GM21825 (cell line): ENCODE results near the gene TDRD12.
"Not testable (repeated sequence)": the region's sequence is repeated elsewhere in the genome, so short reads cannot be mapped to it uniquely, and the experiment has no call there.

Experiments used
- ATAC-seq: cut with Tn5 transposase; IDR thresholded peaks from one replicate; pipeline ENCODE4 v1.9.1; 2021; ENCODE audit warnings: mild to moderate bottlenecking, moderate library complexity; ENCODE audit not compliant: unreplicated experiment

The TDRD12 gene

DNA sequence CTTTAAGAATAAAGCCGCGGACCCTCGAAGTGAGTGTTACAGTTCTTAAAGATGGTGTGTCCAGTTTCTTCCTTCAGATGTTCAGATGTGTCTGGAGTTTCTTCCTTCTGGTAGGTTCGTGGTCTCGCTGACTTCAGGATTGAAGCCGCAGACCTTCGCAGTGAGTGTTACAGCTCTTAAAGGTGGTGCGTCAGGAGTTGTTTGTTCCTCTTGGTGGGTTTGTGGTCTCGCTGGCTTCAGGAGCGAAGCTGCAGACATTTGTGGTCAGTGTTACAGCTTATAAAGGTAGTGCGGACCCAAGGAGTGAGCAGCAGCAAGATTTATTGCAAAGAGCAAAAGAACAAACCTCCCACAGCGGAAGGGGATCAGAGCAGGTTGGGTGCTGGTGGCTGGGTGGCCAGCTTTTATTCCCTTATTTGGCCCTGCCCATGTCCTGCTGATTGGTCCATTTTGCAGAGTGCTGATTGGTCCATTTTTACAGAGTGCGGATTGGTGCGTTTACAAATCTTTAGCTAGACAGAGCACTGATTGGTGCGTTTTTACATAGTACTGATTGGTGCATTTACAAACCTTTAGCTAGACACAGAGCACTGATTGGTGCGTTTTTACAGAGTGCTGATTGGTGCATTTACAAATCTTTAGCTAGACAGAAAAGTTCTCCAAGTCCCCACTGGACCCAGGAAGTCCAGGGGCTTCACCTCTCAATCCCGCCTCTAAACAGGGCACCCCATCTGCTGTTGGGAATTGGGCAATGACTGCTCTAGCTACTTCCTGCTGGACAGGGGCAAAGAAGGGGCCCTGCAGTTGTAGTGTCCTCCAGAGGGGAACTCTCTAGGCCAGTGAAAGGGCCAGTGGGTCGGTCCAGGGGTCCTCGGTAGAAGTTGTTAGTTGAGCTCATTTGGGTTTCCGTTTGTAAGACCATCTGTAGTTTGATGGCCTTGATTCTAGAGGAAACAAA lies 26.1 kb upstream of the TDRD12 start:
- ATAC-seq: not testable (repeated sequence)

- not testable (repeated sequence) for ATAC-seq
Measured at GRCh38 chr19:32694316-32694715, 25.3 kb upstream of the TDRD12 start.

DNA sequence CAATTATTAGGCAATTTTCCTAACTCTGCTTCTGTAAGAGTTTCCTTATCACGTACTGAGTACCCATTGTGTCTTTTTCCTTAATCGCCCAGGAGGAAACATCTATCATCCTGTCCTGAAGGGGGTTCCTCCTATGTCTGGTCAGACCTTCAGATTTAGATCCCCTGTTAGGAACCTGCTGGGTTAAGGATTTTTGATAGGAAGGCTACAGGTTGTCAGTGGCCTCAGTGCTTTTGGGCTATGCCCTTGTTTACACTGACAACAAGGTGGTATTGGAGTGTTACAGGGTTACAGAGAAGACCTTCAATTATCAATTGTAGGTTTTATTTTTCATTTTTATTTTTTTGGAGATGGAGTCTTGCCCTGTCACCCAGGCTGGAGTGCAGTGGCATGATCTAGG lies 24.7 kb upstream of the TDRD12 start:
- ATAC-seq: not testable (repeated sequence)

DNA sequence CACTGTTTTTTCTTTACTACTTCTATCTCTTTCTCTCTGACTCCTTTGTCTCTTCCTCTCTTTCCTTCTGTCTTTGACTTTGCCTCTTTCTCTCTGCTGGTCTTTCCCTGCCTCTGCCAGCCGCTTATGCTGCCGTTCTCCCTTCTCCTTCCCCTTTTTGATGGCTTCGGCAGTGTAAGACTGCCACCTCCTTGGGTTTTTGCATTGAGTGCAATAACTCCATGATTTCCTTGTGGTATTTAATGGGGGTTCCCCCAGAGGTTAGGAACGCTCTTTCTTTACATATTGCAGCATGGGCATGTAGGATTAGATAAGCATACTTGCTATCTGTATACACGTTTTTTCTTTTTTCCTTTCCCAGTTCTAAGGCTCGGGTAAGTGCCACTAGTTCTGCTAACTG lies 24.1 kb upstream of the TDRD12 start:
- not testable (repeated sequence) for ATAC-seq

DNA sequence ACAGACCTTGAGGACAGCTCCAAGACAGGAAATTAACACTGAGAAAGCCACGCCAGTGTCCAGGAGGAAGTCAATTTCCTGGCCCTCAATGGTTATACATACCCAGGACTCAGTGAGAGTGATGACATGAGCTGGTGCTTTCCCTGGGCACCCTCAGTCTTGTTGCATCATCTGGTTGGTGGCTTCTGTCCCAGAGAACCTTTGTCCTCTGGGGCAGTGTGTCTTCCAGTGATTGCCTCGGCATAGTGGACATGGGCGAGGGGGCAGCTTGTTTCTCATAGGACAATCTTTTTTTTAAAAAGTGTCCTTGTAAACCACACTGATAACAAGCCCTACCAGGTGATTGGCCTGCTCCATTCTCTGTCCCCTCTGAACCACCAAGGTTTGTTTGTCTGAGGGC lies 22.8 kb upstream of the TDRD12 start:
- not testable (repeated sequence) for ATAC-seq

DNA sequence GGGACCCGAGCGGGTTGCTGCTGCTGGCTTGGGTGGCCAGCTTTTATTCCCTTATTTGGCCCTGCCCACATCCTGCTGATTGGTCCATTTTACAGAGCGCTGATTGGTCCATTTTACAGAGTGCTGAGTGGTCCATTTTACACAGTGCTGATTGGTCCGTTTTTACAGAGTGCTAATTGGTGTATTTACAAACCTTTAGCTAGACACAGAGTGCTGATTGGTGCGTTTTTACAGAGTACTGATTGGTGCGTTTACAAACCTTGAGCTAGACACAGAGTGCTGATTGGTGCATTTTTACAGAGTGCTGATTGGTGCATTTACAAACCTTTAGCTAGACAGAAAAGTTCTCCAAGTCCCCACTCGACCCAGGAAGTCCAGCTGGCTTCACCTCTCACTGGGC lies 19.4 kb upstream of the TDRD12 start:
- not testable (repeated sequence) for ATAC-seq

GRCh38 chr19:32702010-32702409 lies 17.6 kb upstream of the TDRD12 start:
- ATAC-seq: no peak

DNA sequence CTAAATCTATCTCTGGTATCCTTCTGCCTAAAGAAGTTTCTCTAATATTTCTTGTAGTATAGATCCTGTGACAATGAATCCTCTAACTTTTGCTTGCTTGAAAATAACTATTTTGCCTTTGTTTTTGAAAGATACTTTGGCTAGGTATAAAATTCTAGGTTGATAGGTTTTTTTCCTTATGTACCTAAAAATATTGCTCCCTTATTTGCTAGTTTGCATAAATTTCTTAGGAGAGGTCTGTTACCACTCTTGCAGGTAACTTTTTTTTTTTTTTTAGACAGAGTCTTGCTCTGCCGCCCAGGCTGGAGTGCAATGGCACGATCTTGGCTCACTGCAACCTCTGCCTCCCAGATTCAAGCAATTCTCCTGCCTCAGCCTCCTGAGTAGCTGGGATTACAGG lies 15.6 kb upstream of the TDRD12 start:
- not testable (repeated sequence) for ATAC-seq

DNA sequence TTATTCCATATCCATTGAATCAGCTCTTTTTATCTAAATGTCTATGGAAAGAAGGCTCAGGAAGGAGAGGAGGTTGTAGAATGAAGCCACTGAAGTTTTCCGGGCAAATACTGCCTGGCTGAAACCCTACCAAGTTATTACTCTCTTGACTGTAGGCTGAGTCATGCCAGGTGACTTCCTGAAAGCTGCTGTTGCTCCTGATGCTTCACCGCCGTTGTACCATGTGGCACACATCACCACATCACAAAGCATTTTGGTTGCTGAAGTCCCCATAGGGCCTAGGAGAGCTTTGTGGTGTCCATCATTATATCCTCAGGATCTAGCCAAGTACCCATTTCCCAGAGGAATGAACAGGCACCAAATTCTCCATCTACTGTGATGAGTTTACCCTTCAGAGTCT lies 11.1 kb upstream of the TDRD12 start:
- ATAC-seq: no peak

GRCh38 chr19:32709032-32709431 lies 10.5 kb upstream of the TDRD12 start:
- ATAC-seq: no peak

GRCh38 chr19:32711747-32712146 lies 7.8 kb upstream of the TDRD12 start:
- no peak for ATAC-seq

GRCh38 chr19:32716203-32716602 lies 3.4 kb upstream of the TDRD12 start:
- not testable (repeated sequence) for ATAC-seq

DNA sequence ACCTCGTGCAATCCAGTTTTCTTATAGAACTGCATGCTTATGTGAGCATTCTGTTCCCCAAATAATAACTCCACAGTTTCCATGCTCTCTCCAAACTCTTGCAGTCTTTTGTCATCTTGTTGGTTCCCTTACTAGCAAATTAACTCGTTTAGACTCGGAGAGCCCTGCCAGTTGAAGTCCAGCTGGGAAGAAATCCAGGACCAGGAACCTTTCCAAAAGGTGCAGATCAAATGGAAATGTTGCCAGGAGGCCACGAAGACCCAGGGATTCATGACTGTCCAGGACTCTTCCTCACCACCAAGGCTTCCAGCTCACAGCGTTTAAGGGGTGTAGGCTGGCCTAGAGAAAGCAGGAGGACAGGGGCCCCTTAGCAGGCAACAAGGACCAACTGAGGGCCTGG lies 2.1 kb upstream of the TDRD12 start:
- no peak for ATAC-seq

DNA sequence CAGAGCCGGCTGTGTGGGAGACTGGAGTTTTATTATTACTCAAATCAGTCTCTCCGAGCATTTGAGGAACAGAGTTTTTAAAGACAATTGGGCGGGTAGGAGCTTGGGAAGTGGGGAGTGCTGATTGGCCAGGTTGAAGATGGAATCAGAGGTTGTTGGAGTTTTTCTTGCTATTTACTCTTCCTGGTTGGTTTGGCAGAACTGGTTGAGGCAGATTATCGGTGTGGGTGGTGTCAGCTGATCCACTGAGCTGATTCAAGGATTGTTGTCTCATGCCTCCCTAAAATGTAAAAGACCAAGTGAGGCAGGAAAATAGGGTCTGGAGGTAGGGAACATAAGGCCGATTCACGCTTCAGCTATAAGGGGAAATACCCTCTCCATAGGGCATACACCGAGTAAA lies 1.3 kb upstream of the TDRD12 start:
- no peak for ATAC-seq

GRCh38 chr19:32720216-32720935 lies 809 bp downstream of the TDRD12 start:
- ATAC-seq: no peak

DNA sequence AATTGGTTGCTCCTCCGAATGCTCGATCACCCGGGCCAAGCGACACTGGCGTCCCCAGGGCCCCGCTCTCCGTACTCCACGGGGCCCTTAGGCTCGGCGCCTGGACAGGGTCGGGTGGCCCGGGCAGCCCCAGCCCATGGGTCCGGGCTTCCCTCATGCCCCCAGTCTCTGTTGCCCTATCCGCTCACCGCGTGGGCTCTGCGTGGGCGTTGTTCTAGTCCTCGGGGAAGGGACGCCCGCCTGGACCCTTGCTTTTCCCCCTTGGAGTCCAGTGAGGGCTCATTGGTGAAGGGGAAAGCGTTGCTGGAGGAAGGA lies 1.3 kb downstream of the TDRD12 start:
- no peak for ATAC-seq

- no peak for ATAC-seq
Measured at GRCh38 chr19:32735936-32736335, 16.4 kb downstream of the TDRD12 start.

- ATAC-seq: no peak
Measured at GRCh38 chr19:32743021-32743420, 23.5 kb downstream of the TDRD12 start.

DNA sequence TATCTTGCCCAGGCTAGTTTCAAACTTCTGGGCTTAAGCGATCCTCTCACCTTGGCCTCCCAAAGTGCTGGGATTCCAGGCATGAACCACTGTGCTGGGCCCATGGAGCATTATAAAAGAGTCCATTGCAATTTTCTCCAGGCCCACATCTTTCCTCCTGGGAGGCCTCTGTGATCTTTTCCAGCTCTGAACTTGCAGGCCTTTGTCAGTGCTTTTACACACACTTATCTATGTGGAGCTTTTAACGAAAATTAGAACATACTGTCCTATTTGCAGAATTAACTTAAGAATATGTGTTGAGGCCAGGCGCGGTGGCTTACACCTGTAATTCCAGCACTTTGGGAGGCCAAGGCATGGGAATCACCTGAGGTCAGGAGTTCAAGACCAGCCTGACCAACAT lies 23.9 kb downstream of the TDRD12 start:
- ATAC-seq: no peak

DNA sequence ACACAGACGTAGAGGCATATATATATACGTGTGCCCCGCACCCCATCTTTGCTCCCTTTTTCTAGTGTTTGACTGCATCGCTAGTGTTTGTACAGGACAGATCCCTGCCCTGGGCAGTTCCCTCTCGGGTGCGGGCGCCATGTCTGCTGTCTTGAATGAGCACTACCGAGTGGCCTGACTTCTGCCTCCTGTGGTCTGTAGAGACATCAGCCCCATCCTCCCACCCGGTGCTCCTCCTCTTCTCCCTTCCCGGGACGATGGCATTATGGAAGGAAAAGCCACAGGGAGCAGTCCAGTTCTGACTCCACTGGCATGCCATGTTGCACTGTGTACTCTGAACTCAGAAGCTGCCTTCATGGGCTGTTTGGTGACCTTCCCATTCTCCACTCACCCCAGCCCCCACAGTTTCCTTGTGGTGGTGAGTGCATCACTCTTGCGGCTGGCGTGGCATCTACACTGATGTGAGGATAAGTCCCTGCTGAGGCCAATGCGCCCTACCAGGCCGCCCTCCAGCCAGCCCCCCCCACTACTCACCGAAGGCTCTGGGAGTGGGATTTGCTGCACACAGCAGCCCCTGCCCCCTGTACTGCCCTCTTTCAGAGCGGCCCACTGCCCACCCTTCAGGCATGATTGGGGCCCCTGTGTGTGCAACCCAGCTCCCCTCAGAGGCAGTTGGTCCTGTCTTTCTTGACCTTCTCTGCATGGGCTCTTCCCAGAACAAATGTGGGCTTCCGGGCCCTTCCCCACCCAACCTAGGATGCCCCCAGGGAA lies 25.2 kb downstream of the TDRD12 start:
- no peak for ATAC-seq

GRCh38 chr19:32745594-32746251 lies 26.2 kb downstream of the TDRD12 start:
- not testable (repeated sequence) for ATAC-seq
